Right renal cortex interstitium (tissue), 3 donors: ENCODE measurements around the gene AGAP1. TPM values are rescaled to one million over a fixed set of nuclear protein-coding genes. Genes with fewer than 3 reads are reported as not detected.
"Not testable (repeated sequence)": the region's sequence is repeated elsewhere in the genome, so short reads cannot be mapped to it uniquely, and the experiment has no call there.

Experiments used
- DNase-seq, 3 donors: peaks; one replicate each; pipeline ENCODE4 v3.0.0-alpha.2; 2013; ENCODE audit warnings: low read depth in 3 of 3, low spot score in 2 of 3
- polyA plus RNA-seq, 3 donors: library from polyadenylated mRNA; unstranded; fragments of 120-200 nt; gene quantifications; one replicate each; pipeline ENCODE4 v1.2.1, GENCODE V29; 2013; ENCODE audit not compliant: insufficient read length in 3 of 3

AGAP1 gene
- polyA plus RNA-seq, 3 donors: 18.0 to 22.6 (median 21.2) TPM

- DNase-seq: no peak
Observed at GRCh38 chr2:236119003-236119402, 625.2 kb downstream of the AGAP1 start.

GRCh38 chr2:236119476-236119875 lies 625.6 kb downstream of the AGAP1 start:
- no peak for DNase-seq

- DNase-seq: no peak
Observed at GRCh38 chr2:236120141-236120601, 626.3 kb downstream of the AGAP1 start.

GRCh38 chr2:236120829-236121228 lies 627.0 kb downstream of the AGAP1 start:
- DNase-seq: no peak

- DNase-seq: no peak
Observed at GRCh38 chr2:236121546-236121945, 627.7 kb downstream of the AGAP1 start.

- no peak for DNase-seq
Observed at GRCh38 chr2:236122236-236122635, 628.4 kb downstream of the AGAP1 start.

GRCh38 chr2:236123716-236124115 lies 629.9 kb downstream of the AGAP1 start:
- DNase-seq: no peak

GRCh38 chr2:236124182-236124893 lies 630.5 kb downstream of the AGAP1 start:
- DNase-seq: no peak

GRCh38 chr2:236125541-236125940 lies 631.7 kb downstream of the AGAP1 start:
- no peak for DNase-seq

GRCh38 chr2:236127010-236127409 lies 633.2 kb downstream of the AGAP1 start:
- no peak for DNase-seq

- no peak for DNase-seq
Observed at GRCh38 chr2:236128321-236128720, 634.5 kb downstream of the AGAP1 start.

GRCh38 chr2:236129935-236130334 lies 636.1 kb downstream of the AGAP1 start:
- no peak for DNase-seq

- DNase-seq: no peak
Observed at GRCh38 chr2:236130349-236130998, 636.6 kb downstream of the AGAP1 start.

GRCh38 chr2:236131073-236131692 lies 637.3 kb downstream of the AGAP1 start:
- DNase-seq: no peak

- DNase-seq: no peak
Observed at GRCh38 chr2:236133410-236134012, 639.7 kb downstream of the AGAP1 start.

- no peak for DNase-seq
Observed at GRCh38 chr2:236136538-236136937, 642.7 kb downstream of the AGAP1 start.

- DNase-seq: no peak
Observed at GRCh38 chr2:236137066-236137465, 643.2 kb downstream of the AGAP1 start.

- DNase-seq: not testable (repeated sequence)
Observed at GRCh38 chr2:236141616-236142015, 647.8 kb downstream of the AGAP1 start.

GRCh38 chr2:236143811-236144210 lies 650.0 kb downstream of the AGAP1 start:
- DNase-seq: no peak

- DNase-seq: no peak
Observed at GRCh38 chr2:236146436-236146835, 652.6 kb downstream of the AGAP1 start.

- DNase-seq: no peak
Observed at GRCh38 chr2:236155406-236155805, 661.6 kb downstream of the AGAP1 start.
